NCI-H748 treated with DMSO at 0.1 percent for 48 hours (cell line): ENCODE measurements around the gene DSE.

Experiments used
- DNase-seq: peaks from one replicate; lab custom pipeline; 2025; lab: John Stamatoyannopoulos, UW

DSE gene

DNA sequence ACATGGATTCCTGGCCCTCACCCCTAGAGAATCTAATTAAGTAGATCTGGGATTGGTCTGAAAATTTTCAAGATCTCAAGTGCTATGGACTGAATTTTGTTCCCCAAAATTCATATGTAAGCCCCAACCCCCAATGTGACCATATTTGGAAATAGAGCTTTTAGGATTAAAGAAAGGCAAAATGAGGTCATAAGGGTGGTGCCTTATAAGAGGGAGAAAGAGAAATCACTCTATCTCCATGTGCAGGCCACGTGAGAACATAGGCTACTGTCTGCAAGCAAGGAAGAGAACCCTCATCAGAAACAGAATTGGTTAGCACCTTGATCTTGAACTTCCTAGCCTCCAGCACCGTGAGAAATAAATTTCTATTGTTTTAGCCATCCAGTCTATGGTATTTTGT lies 8.5 kb upstream of the DSE start:
- DNase-seq: no peak

GRCh38 chr6:116363759-116364158 lies 7.0 kb upstream of the DSE start:
- DNase-seq: no peak

- no peak for DNase-seq
Measured at GRCh38 chr6:116364321-116364720, 6.4 kb upstream of the DSE start.

DNA sequence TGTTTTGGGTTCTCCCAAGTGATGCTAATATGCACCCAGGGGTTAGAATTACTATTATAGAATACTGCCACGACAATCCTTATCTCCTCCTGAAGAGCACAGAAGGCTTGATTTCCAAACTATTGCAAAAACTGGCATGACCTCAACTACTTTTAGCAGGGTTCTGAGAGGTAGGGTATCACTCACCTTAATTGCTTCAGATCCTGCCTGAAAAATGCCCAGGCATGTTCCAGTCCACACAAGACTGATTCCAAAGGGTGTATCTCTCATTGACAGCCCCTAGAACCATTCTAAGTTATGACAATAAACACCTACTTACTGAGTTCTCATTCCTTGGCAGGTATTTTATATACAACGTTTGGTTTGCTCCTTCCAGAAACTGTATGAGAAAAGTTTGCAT lies 5.0 kb upstream of the DSE start:
- no peak for DNase-seq

DNA sequence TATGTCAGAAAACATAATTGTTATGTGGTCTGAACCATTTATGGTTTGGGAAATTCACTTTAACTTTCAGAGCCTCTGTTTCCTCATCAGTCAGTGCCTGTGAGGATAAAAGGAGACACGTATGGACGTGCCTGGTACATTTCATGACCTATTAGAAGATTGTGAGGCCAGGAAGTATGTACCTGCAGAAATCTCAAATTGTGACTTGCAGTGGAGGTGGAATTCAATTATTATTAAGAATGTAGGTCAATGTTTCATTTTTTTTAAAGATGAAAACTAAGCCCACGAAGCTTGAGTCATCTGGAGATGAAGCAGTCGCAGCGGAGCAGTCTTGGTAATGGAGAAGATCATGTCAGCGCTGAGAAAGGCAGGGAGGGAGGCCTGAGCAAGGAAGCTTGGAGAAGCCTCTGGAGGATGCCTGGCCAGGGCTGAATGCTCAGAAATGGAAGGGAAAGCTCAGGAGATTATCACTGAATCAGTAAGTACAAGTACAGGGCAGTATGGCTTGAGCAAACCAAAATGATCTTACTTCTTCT lies 3.9 kb upstream of the DSE start:
- DNase-seq: no peak

DNA sequence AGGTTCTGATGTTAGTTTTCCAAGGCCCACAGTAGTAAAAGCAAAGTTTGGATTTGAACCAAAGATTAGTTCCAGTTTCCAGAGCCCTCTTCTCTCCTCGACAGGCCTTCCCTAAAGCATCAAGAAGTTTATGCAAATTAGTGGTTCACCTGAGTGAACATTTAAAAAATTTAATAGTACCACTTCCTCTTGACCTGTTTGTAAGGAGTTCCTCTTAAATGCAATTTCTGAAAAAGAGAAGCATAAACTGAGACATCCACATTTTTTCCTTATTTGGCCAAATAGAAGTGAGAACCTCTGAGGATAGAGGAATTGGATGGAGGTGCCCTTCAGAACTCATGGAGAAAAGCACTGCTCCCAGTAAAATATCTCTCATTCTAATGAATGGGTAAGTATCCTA lies 1.2 kb upstream of the DSE start:
- DNase-seq: no peak

- DNase-seq: no peak
Measured at GRCh38 chr6:116369964-116370759, 585 bp upstream of the DSE start.

DNA sequence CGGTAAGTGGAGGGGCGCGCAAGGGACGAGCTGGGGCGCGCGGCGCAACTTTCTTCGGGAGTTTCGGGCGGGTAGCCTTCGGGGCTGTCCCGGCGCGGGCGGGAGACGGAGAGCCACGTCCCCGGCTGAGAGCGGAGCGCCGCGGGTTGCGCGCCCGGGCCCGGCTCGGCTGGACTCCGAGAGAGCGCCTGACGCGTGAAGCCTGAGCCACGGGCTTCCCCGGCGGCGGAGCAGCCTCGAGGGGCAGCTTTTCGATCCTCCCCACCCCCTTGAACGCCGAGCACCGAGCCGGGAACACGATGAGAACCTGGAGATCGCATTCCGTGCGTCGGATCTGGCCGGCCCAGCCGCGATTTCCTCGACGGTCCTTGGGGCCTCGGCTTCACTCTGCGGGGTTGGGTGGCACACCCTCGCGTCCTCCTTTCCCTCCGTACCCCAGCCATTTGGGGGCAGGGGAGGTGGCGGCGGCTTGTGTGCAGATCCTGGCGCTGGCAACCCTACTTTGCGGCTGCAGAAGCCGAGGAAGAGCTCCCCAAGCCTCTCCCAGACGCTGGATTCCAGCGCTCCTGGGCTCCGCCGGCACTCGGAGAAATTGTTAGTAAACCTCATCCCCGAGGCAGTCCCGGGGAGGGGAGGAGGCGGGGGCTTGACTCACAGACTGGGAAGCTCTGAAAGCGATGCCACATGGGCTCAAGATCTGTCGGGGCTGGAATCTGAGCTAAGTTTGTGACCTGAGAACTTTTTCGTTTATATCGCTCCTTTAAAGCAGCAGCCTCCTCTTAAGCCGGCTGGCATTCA lies 572 bp downstream of the DSE start:
- DNase-seq: no peak

GRCh38 chr6:116371918-116372209 lies 1.1 kb downstream of the DSE start:
- no peak for DNase-seq

- DNase-seq: no peak
Measured at GRCh38 chr6:116373300-116373699, 2.6 kb downstream of the DSE start.

DNA sequence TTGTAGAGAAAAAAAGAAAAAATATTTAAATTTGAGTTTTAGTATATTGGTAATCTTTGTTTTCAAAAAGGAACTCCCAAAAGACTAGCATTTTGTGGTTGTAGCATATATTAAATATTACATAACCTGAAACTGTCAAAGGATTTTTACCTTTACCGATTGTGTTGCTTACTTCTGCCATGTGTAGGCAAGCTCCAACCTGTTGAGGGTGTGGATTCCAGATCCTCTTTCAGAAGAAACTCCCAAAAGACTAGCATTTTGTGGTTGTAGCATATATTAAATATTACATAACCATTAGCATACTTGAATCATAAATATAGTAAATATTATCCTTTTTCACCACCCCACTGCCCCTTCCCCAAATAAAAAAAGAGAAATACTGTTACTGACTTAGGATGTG lies 3.2 kb downstream of the DSE start:
- no peak for DNase-seq

DNA sequence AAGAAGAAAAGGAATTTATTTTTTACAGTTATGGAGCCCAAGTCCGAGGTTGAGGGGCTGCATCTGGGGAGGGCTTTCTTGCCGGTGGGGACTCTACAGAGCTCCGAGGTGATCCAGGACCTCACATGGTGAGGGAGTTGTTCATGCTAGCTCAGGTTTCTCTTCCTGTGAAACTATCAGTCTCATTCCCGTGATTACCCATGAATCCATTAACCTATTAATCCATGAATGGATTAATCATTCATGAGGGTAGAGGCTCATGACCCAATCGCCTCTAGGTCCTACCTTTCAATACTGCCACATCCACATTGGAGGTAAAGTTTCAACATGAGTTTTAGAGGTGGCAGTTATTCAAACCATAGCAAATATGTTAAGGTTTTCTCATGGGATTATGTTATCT lies 3.8 kb downstream of the DSE start:
- no peak for DNase-seq

DNA sequence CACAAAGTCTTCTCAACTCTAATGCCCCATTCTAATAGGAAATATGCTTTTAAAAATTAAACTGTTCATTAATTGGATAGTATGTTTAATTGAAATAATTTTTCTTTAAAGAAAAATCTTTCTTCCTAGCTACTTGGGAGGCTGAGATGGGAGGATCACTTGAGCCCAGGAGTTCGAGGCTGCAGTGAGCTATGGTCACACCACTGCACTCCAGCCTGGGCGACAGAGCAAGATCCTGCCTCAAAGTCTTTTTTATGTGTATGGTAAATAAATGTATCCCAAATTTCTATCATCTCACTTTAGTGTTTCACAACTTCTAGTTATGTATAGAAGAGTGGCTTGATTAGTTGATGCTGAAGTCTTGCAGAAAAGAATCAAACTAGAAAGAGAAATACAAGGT lies 4.5 kb downstream of the DSE start:
- no peak for DNase-seq

GRCh38 chr6:116376149-116376548 lies 5.4 kb downstream of the DSE start:
- DNase-seq: no peak

- no peak for DNase-seq
Measured at GRCh38 chr6:116379764-116380163, 9.0 kb downstream of the DSE start.

GRCh38 chr6:116380346-116380745 lies 9.6 kb downstream of the DSE start:
- DNase-seq: no peak

GRCh38 chr6:116381000-116381399 lies 10.3 kb downstream of the DSE start:
- DNase-seq: no peak

DNA sequence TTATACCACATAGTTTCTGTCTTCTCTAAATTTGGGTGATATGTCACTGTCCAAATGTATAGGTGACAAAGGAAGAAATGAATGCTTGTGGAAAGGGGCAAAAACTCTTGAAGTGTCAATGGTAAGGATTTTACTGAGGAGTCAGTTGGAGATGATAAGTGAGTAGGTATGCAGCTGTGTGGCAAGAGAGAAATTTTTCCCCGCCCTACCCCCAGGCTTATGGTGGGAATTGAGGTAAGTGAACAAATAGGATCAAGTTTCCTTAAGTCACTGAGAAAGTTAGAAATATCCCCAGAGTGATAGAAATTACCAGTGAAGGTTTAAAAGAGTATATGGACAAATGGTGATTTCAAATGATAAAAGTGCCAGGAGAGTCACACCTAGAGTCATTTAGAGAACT lies 11.8 kb downstream of the DSE start:
- DNase-seq: no peak

DNA sequence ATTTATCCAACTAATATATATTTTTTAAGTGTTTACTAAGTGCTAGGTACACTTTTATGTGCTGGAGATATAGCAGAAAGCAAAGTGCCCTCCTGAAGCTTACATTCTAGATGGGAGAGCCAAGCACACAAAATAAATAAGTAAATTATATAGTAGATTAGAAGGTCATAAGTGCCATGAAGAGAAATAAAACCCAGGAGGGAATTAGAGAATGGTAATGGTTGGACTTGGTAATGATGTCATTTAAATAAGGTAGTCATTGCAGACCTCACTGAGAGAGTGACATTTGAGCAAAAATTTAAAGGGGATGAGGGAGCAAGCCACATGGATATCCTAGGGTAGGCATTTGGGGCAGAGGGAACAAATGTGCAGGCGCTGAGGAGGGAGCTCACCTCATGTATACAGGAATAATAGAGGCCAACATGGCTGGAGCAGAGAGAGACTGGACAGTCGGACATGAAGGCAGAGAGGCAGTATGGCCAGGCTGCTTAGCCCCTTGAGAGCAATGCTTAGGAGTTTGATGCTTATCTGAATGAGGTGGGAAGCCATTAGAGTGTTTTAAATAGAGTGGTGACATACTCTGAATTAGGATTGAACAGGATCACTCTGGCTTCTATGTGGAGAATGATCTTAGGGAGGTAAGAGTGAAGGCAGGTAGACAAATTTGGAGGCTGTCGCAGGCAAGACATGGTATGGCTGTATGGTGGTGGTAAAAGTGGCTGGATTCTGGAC lies 14.1 kb downstream of the DSE start:
- DNase-seq: no peak

DNA sequence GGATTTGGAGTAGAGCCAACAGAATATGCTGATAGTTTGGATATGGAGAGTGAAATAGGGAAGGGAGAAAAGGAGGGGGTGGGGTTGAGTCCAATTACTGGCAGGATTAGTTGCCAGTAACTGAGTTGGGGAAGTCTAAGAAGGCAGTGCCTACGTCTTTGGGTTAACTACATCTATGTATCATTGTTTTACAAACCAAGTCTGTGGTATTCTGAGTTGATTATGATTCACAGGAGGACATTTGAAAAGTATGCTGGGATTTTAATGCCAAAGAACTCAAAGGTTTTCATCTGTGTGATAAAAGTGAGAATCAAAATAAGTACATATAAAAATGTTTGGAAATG lies 14.7 kb downstream of the DSE start:
- DNase-seq: no peak

DNA sequence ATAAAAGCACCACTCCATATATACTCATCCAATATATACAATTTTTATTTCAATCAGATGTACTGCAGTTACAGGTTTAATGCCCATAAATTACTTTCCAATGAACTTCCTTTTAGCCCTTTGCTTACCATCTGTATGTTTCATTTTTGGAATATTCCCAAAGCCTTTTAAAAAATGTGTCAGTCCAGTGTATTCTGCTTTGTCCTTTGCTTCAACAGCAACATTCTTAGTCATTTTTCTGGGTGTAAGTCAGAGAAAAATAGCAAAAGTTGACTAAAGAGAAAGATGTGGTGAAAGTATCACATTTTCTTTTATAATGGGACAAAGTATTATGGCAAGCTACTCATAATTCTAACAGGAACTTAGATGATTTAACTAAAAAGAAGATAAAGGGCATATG lies 15.2 kb downstream of the DSE start:
- DNase-seq: no peak

GRCh38 chr6:116386581-116387299 lies 16.0 kb downstream of the DSE start:
- no peak for DNase-seq
